DND-41 (cell line): ENCODE data around the gene NGLY1.

Experiments used
- CTCF ChIP-seq: IDR thresholded peaks from 2 replicates; pipeline ENCODE4 v1.5.1; 2012; ENCODE audit warnings: borderline replicate concordance, low read length, moderate library complexity, mild to moderate bottlenecking; ENCODE audit not compliant: poor library complexity, severe bottlenecking; ENCODE audit errors: extremely low read depth
- EZH2 ChIP-seq: IDR thresholded peaks from 3 replicates; pipeline ENCODE4 v1.6.1; 2012; ENCODE audit warnings: borderline replicate concordance, low read depth, mild to moderate bottlenecking, moderate library complexity, low read length, inconsistent platforms; ENCODE audit not compliant: severe bottlenecking

DNA sequence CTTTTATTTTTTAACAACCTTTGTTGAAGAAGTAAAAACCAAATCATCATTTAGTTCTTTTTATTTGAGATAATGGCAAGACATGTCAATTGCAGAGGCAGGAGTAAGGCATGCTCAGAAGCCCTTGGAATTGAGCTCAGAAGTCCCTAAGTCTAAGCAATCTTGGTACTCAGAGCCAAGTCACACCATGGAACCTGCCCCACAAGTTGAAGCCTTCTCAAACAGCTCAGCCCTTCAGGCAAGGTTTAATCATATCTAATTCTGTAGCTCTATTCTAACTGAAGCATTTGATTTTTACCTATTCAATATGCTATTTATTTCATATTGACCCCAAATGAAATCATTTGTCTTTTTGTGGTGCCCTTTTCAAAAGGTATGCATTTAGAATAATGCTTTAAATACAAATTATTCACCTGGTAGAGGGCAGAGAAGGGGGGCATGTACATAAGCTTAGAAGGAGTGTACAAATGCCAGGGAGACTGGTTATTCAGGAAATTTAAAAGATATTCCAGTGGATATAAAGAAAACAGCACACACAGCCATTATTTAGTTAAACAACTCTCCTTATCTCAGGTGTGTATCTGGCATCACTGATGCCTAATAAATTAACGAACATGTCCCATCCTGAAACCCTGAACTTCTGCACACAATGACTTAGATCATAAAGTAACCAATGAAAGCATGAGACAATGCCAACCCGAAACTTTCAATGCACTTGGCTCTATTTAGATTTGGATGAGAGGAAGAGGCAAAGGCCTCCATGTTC lies 92.3 kb downstream of the NGLY1 start:
- TF ChIP-seq CTCF, result no peak
- TF ChIP-seq EZH2, result no peak
